SK-N-SH treated with all-trans-retinoic acid at 6 μM for 48 hours (cell line): ENCODE data around the gene XRN1.

ENCODE experiments used
- ATAC-seq: fragments of 200-7000 bp; cut with Tn5 transposase; 3 replicates; pipeline ENCODE4 v1.9.1; 2020; ENCODE audit warnings: mild to moderate bottlenecking, moderate library complexity
- ARNTL ChIP-seq: fragments of 450-650 bp; formaldehyde crosslinking; IDR thresholded peaks from 2 replicates; pipeline ENCODE4 v1.5.0; 2020; ENCODE audit warnings: low read depth, mild to moderate bottlenecking, moderate library complexity, borderline replicate concordance
- BACH2 ChIP-seq: fragments of 250-450 bp; sonication (Bioruptor Pico); IDR thresholded peaks from 2 replicates; pipeline ENCODE4 v1.9.0; 2021; ENCODE audit warnings: mild to moderate bottlenecking, borderline replicate concordance
- CREB5 ChIP-seq: fragments of 250-450 bp; sonication (Bioruptor Pico); IDR thresholded peaks from 2 replicates; pipeline ENCODE4 v1.5.1; 2020; ENCODE audit warnings: low read depth, mild to moderate bottlenecking, moderate library complexity
- ESRRG ChIP-seq: fragments of 250-450 bp; sonication (Bioruptor Pico); IDR thresholded peaks from 2 replicates; pipeline ENCODE4 v1.6.1; 2021; ENCODE audit warnings: mild to moderate bottlenecking
- GLIS3 ChIP-seq: fragments of 250-450 bp; sonication (Bioruptor Pico); IDR thresholded peaks from 2 replicates; pipeline ENCODE4 v1.5.0; 2020; ENCODE audit warnings: mild to moderate bottlenecking, moderate library complexity
- ISL1 ChIP-seq: fragments of 250-450 bp; sonication (Bioruptor Pico); IDR thresholded peaks from 2 replicates; pipeline ENCODE4 v2.1.2; 2022; ENCODE audit warnings: mild to moderate bottlenecking, moderate library complexity
- OSR1 ChIP-seq: fragments of 250-450 bp; sonication (Bioruptor Pico); IDR thresholded peaks from 2 replicates; pipeline ENCODE4 v1.8.0; 2022; ENCODE audit warnings: moderate library complexity, mild to moderate bottlenecking, inconsistent platforms
- PATZ1 ChIP-seq: fragments of 250-450 bp; sonication (Bioruptor Pico); IDR thresholded peaks from 2 replicates; pipeline ENCODE4 v1.8.0; 2020; ENCODE audit warnings: mild to moderate bottlenecking, moderate library complexity, borderline replicate concordance
- POU6F1 ChIP-seq: fragments of 250-450 bp; sonication (Bioruptor Pico); IDR thresholded peaks from 2 replicates; pipeline ENCODE4 v1.8.0; 2021; ENCODE audit warnings: low read depth, mild to moderate bottlenecking, moderate library complexity, borderline replicate concordance
- PPARA ChIP-seq: fragments of 250-450 bp; sonication (Bioruptor Pico); IDR thresholded peaks from 2 replicates; pipeline ENCODE4 v1.5.0; 2020; ENCODE audit warnings: mild to moderate bottlenecking, borderline replicate concordance
- RARB ChIP-seq: fragments of 250-450 bp; sonication (Bioruptor Pico); IDR thresholded peaks from 2 replicates; pipeline ENCODE4 v1.8.0; 2021; ENCODE audit warnings: mild to moderate bottlenecking, moderate library complexity
- SNAI2 ChIP-seq: fragments of 250-450 bp; sonication (Bioruptor Pico); IDR thresholded peaks from 2 replicates; pipeline ENCODE4 v1.5.0; 2020; ENCODE audit warnings: mild to moderate bottlenecking, moderate library complexity
- TCF4 ChIP-seq: fragments of 250-450 bp; sonication (Bioruptor Pico); IDR thresholded peaks from 2 replicates; pipeline ENCODE4 v1.8.0; 2021; ENCODE audit warnings: mild to moderate bottlenecking, moderate library complexity, borderline replicate concordance
- TOX ChIP-seq: fragments of 250-450 bp; sonication (Bioruptor Pico); IDR thresholded peaks from 2 replicates; pipeline ENCODE4 v1.8.0; 2021; ENCODE audit warnings: mild to moderate bottlenecking, moderate library complexity, borderline replicate concordance
- TSHZ2 ChIP-seq: fragments of 250-450 bp; sonication (Bioruptor Pico); IDR thresholded peaks from 2 replicates; pipeline ENCODE4 v1.5.0; 2020; ENCODE audit warnings: mild to moderate bottlenecking, moderate library complexity
- ZC3H10 ChIP-seq: fragments of 250-450 bp; sonication (Bioruptor Pico); IDR thresholded peaks from 2 replicates; pipeline ENCODE4 v1.5.1; 2021; ENCODE audit warnings: mild to moderate bottlenecking, moderate library complexity
- ZFP3 ChIP-seq: fragments of 250-450 bp; sonication (Bioruptor Pico); IDR thresholded peaks from 2 replicates; pipeline ENCODE4 v1.5.0; 2020; ENCODE audit warnings: mild to moderate bottlenecking, moderate library complexity
- ZFP30 ChIP-seq: fragments of 450-650 bp; formaldehyde crosslinking; IDR thresholded peaks from 2 replicates; pipeline ENCODE4 v1.5.0; 2022; ENCODE audit warnings: mild to moderate bottlenecking, moderate library complexity
- ZNF565 ChIP-seq: fragments of 450-650 bp; formaldehyde crosslinking; conservative IDR thresholded peaks from 2 replicates; pipeline ENCODE4 v1.5.0; 2020; ENCODE audit warnings: low read depth, mild to moderate bottlenecking, moderate library complexity
- ZNF70 ChIP-seq: fragments of 450-650 bp; formaldehyde crosslinking; IDR thresholded peaks from 2 replicates; pipeline ENCODE4 v1.5.0; 2020; ENCODE audit warnings: mild to moderate bottlenecking, moderate library complexity
- ZNF8 ChIP-seq: fragments of 450-650 bp; formaldehyde crosslinking; IDR thresholded peaks from 2 replicates; pipeline ENCODE4 v1.5.0; 2020; ENCODE audit warnings: mild to moderate bottlenecking, moderate library complexity
- TF ChIP-seq, protein P1 (sequence below): fragments of 250-450 bp; sonication (Bioruptor Pico); IDR thresholded peaks from 2 replicates; pipeline ENCODE4 v1.5.1; 2021; ENCODE audit warnings: mild to moderate bottlenecking, moderate library complexity

Gene XRN1

GRCh38 chr3:142489572-142490323 is 41.9 kb upstream of the XRN1 start:
- no peak for TF ChIP-seq CREB5 (CRISPR knock-in tag)
- TF ChIP-seq TOX (CRISPR knock-in tag), result no peak
- TF ChIP-seq RARB (CRISPR knock-in tag), result no peak
- no peak for TF ChIP-seq ZC3H10 (CRISPR knock-in tag)
- TF ChIP-seq OSR1, result no peak
- no peak for TF ChIP-seq ARNTL (CRISPR knock-in tag)
- ATAC-seq, result no peak

DNA sequence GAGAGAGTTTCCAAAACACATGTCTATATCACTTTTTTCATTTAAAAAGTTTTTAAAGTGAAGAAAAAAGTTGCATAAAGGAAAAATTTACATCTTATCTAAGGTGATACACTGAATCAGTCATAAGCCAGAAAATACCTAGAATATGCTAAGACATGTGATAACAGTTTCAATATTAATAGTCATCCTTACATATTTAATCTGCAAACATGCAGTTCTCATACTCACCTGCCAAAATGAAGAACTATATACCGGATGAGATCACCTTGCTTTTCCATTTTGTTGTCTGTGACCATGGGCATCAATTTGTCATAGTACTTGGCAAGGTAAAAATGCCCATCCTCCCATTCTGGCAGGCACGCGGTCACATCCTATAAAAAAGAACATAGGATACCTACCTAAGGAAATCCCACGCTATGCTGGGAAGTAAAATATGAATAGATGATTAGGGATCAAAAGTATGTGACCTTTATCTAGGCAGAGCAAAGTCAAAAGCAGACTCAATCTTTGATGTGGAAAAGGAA is 37.1 kb upstream of the XRN1 start:
- ATAC-seq, result no peak
- TF ChIP-seq ISL1, result no peak
- TF ChIP-seq ZFP3 (CRISPR knock-in tag), result no peak
- TF ChIP-seq, protein P1, sequence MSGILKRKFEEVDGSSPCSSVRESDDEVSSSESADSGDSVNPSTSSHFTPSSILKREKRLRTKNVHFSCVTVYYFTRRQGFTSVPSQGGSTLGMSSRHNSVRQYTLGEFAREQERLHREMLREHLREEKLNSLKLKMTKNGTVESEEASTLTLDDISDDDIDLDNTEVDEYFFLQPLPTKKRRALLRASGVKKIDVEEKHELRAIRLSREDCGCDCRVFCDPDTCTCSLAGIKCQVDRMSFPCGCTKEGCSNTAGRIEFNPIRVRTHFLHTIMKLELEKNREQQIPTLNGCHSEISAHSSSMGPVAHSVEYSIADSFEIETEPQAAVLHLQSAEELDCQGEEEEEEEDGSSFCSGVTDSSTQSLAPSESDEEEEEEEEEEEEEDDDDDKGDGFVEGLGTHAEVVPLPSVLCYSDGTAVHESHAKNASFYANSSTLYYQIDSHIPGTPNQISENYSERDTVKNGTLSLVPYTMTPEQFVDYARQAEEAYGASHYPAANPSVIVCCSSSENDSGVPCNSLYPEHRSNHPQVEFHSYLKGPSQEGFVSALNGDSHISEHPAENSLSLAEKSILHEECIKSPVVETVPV, result no peak
- TF ChIP-seq PPARA, result no peak
- no peak for TF ChIP-seq PATZ1
- TF ChIP-seq TCF4 (CRISPR knock-in tag), result no peak
- no peak for TF ChIP-seq GLIS3 (CRISPR knock-in tag)
- TF ChIP-seq ESRRG (CRISPR knock-in tag), result no peak
- no peak for TF ChIP-seq ZNF8 (CRISPR knock-in tag)
- TF ChIP-seq TSHZ2 (CRISPR knock-in tag), result no peak
- TF ChIP-seq ZNF70 (CRISPR knock-in tag), result no peak
- TF ChIP-seq TOX (CRISPR knock-in tag), result no peak
- no peak for TF ChIP-seq ZNF565
- TF ChIP-seq SNAI2, result no peak
- no peak for TF ChIP-seq OSR1
- no peak for TF ChIP-seq ZFP30 (CRISPR knock-in tag)

DNA sequence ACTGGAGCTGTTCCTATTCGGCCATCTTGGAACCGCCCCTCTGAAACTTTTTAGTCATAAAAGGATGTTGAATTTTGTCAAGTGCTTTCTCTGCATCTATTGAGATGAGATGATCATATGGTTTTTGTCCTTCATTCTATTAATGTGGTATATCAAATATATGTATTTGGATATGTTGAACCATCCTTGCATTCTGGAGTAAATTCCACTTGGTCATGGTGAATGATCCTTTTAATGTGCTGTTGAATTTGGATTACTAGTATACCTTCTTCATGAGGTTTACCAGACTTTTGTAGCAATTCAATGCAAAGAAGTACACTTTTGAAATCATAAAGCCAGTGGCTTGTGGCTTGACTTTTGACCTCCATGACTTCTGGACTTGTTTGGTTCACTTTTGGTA is 33.4 kb upstream of the XRN1 start:
- peak; percentile 56; the same call in 1 of the 2 replicates for TF ChIP-seq ZNF8 (CRISPR knock-in tag)
- TF ChIP-seq TOX (CRISPR knock-in tag), result no peak
- TF ChIP-seq, all 23 proteins: peak for 1
- no peak for ATAC-seq

DNA sequence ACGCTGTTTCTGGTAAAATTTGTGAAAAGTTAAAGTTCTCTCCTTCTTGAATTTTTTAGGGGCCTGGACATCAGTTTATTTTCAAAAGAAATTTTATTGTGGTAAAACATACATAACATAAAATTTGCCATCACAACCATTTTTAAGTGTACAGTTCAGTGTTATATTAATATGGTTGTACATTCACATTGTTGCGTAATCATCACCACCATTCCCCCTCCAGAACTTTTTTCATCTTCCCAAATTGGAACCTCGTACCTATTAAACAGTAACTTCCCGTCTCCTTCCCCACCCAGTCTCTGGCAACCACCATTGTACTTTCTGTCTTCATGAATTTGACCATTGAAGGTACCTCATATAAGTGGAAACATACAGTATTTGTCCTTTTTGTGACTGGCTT is 23.0 kb upstream of the XRN1 start:
- no peak for ATAC-seq
- TF ChIP-seq PPARA, result no peak
- TF ChIP-seq POU6F1 (CRISPR knock-in tag), result no peak
- no peak for TF ChIP-seq BACH2
- TF ChIP-seq PATZ1, result no peak
